AG04450 (cell line): ENCODE measurements around the gene LEFTY1. TPM values are rescaled to one million over a fixed set of nuclear protein-coding genes. Genes with fewer than 3 reads are reported as not detected.

Source experiments
- CTCF ChIA-PET: fragments of 300-600, 350-600 bp; formaldehyde crosslinking; extraction: SDS; loops from one replicate; lab custom pipeline; 2022; ENCODE audit warnings: antibody characterized with exemption, inconsistent platforms; lab: Charles Lee
- POLR2A ChIA-PET: fragments of 350-600 bp; formaldehyde crosslinking; extraction: SDS; loops from one replicate; lab custom pipeline; 2021; ENCODE audit warnings: antibody characterized with exemption, inconsistent platforms; lab: Yijun Ruan, JAX
- DNase-seq: peaks from one replicate; pipeline ENCODE4 v3.0.0-alpha.2; 2011; ENCODE audit warnings: low read depth, low spot score
- H3K27ac ChIP-seq: one replicate; pipeline ENCODE4 v1.5.1; 2012; ENCODE audit warnings: low read depth, low read length, control low read depth
- H3K27me3 ChIP-seq: one replicate; pipeline ENCODE4 v1.6.0; 2012; ENCODE audit warnings: low read length; ENCODE audit not compliant: control insufficient read depth, insufficient read depth
- H3K4me3 ChIP-seq: 2 replicates; pipeline ENCODE4 v1.5.1; 2011; ENCODE audit warnings: mild to moderate bottlenecking, low read depth, low read length, control low read depth
- H3K9me3 ChIP-seq: 2 replicates; pipeline ENCODE4 v1.5.1; 2012; ENCODE audit warnings: low read length; ENCODE audit not compliant: control insufficient read depth, insufficient read depth
- polyA plus RNA-seq: library from polyadenylated mRNA; depleted of rRNA; stranded (reverse); fragments of >200 nt; gene quantifications from 2 replicates; pipeline ENCODE4 v1.2.3, GENCODE V29; 2011
- TF ChIP-seq, protein P1 (sequence below): IDR thresholded peaks from 2 replicates; pipeline ENCODE4 v1.5.1; 2011; ENCODE audit warnings: low read depth, low read length, control low read depth, inconsistent platforms

LEFTY1 gene
- polyA plus RNA-seq, 1 experiment = 0.05 TPM

GRCh38 chr1:225859151-225859550 lies 29.8 kb downstream of the LEFTY1 start:
- H3K27ac ChIP-seq = no peak overlapping the region
- no peaks in the 10 kb centered on the region for H3K9me3 ChIP-seq
- ChIA-PET CTCF (interaction anchor here (0.5 to 1.0 kb wide), 2 partner anchors 82 to 384 kb away, joined by 3 read pairs; no protein-coding TSS in a partner anchor), POLR2A (no interaction called here)
- DNase-seq = no peak
- no peak overlapping the region for H3K4me3 ChIP-seq
- TF ChIP-seq, protein P1, sequence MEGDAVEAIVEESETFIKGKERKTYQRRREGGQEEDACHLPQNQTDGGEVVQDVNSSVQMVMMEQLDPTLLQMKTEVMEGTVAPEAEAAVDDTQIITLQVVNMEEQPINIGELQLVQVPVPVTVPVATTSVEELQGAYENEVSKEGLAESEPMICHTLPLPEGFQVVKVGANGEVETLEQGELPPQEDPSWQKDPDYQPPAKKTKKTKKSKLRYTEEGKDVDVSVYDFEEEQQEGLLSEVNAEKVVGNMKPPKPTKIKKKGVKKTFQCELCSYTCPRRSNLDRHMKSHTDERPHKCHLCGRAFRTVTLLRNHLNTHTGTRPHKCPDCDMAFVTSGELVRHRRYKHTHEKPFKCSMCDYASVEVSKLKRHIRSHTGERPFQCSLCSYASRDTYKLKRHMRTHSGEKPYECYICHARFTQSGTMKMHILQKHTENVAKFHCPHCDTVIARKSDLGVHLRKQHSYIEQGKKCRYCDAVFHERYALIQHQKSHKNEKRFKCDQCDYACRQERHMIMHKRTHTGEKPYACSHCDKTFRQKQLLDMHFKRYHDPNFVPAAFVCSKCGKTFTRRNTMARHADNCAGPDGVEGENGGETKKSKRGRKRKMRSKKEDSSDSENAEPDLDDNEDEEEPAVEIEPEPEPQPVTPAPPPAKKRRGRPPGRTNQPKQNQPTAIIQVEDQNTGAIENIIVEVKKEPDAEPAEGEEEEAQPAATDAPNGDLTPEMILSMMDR = no peak
- no peaks in the 10 kb centered on the region for H3K27me3 ChIP-seq

- ChIA-PET POLR2A (interaction anchor here (0.7 to 1.6 kb wide), 4 partner anchors 12 to 411 kb away, joined by 3 to 4 read pairs (median 3); partner anchors contain the start of gene TMEM63A), CTCF (interaction anchor here (0.7 to 1.3 kb wide), 3 partner anchors 35 to 383 kb away, joined by 3 to 6 read pairs (median 3); no protein-coding TSS in a partner anchor)
- no peak for DNase-seq
- no peak overlapping the region for H3K27ac ChIP-seq
- H3K9me3 ChIP-seq = no peaks in the 10 kb centered on the region
- TF ChIP-seq, protein P1 = no peak
- no peaks in the 10 kb centered on the region for H3K27me3 ChIP-seq
- no peak overlapping the region for H3K4me3 ChIP-seq
Observed at GRCh38 chr1:225857256-225857655, 31.7 kb downstream of the LEFTY1 start.

DNA sequence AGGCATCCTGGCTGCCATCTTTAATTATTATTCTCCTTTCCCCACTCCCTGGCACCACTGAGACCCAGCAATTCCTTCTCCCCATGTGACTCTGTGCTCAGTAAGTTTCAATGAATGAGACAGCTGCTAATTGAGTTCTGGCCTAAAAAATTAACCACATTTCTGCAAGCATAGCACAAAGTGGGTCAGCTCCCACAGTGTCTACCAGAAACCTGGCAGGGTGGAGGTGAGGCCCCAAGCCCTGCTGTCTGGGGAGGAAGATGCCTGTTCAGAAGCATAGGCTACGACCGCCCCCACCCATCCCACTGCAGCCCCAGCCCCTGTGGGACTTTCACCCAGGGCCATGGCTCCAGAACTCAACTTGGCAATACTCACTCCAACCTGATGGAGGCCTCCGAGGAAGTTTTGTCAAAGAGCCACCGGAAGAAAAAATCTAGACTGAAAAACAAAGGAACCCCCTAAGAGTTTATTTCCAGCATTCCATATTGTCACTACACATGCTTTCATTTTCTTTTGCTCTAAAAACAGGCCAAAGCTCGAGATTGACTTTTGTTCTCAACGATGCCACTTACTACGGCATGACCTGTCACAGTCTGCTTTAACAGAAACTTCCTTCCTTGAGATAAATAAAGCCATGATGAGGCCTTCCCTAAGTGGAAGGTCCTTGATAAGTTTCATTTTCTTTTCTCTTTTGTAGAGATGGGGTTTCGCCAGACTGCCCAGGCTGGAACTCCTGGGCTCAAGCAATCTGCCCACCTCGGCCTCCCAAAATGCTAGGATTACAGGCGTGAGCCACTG lies 33.2 kb downstream of the LEFTY1 start:
- no peak for DNase-seq
- no peak overlapping the region for H3K27ac ChIP-seq
- POLR2A ChIA-PET = interaction anchor here (1.1 to 1.6 kb wide), 2 partner anchors 11 to 27 kb away, joined by 3 to 4 read pairs; partner anchors contain the start of gene TMEM63A
- TF ChIP-seq, protein P1 = no peak
- no peak overlapping the region for H3K4me3 ChIP-seq
- H3K27me3 ChIP-seq = no peaks in the 10 kb centered on the region
- H3K9me3 ChIP-seq = no peaks in the 10 kb centered on the region
- CTCF ChIA-PET = interaction anchor here (1.5 kb wide), 2 partner anchors 10 to 56 kb away, joined by 5 read pairs; no protein-coding TSS in a partner anchor

GRCh38 chr1:225853441-225853840 lies 35.5 kb downstream of the LEFTY1 start:
- no peaks in the 10 kb centered on the region for H3K27me3 ChIP-seq
- H3K27ac ChIP-seq = no peak overlapping the region
- TF ChIP-seq, protein P1 = no peak
- ChIA-PET CTCF (interaction anchor here (1.0 kb wide), 1 partner anchor 8 kb away, joined by 7 read pairs; no protein-coding TSS in a partner anchor), POLR2A (no interaction called here)
- H3K4me3 ChIP-seq = no peak overlapping the region
- DNase-seq = no peak
- no peaks in the 10 kb centered on the region for H3K9me3 ChIP-seq
